Endothelial cell of umbilical vein (primary cell): Measurements from ENCODE around the gene ZNF724. TPM values are rescaled to one million over a fixed set of nuclear protein-coding genes. Genes with fewer than 3 reads are reported as not detected.

Experiments used
- BruUV-seq: library from RNA; stranded (reverse); fragments of 400-500 nt; replicated peaks from 2 replicates; lab custom pipeline; 2021; lab: Mats Ljungman, UMichigan
- CTCF ChIA-PET: fragments of 300-600, 350-600 bp; sonication (Branson Sonifier 250); formaldehyde crosslinking; loops from one replicate; lab custom pipeline; 2021; ENCODE audit warnings: antibody characterized with exemption, inconsistent platforms; lab: Charles Lee
- POLR2A ChIA-PET: fragments of 300-600, 350-600 bp; sonication (Branson Sonifier 250); formaldehyde crosslinking; loops from one replicate; lab custom pipeline; 2021; ENCODE audit warnings: antibody characterized with exemption, inconsistent platforms; lab: Charles Lee
- DNase-seq: peaks from one replicate; pipeline ENCODE4 v3.0.0-alpha.2; 2011; ENCODE audit warnings: low read depth, low spot score
- FAIRE-seq: peaks from 2 replicates; lab custom pipeline; 2011; peaks lifted over from hg19 to GRCh38; lab: Jason Lieb, UNC
- H2AFZ ChIP-seq: 2 replicates; pipeline ENCODE4 v1.6.0; 2012; ENCODE audit warnings: low read depth, low read length, control low read depth, inconsistent platforms
- H3K27ac ChIP-seq: 2 replicates; pipeline ENCODE4 v1.5.1; 2011; ENCODE audit warnings: low read depth, mild to moderate bottlenecking, control low read depth, low read length, moderate library complexity; ENCODE audit not compliant: insufficient read depth
- H3K27me3 ChIP-seq, 2 experiments: 2 replicates each; pipeline versions ENCODE4 v1.6.0 to v1.6.1; 2011; ENCODE audit warnings: low read length in 2 of 2, mixed read lengths in 1 of 2; ENCODE audit not compliant: control insufficient read depth in 2 of 2, insufficient read depth in 2 of 2
- H3K36me3 ChIP-seq, 2 experiments: 2 replicates in 1 of 2; 3 replicates in 1 of 2; pipeline ENCODE4 v1.5.1; 2011; ENCODE audit warnings: low read length in 2 of 2, mild to moderate bottlenecking in 1 of 2, moderate library complexity in 1 of 2; ENCODE audit not compliant: control insufficient read depth in 2 of 2, insufficient read depth in 2 of 2; ENCODE audit errors: extremely low read depth in 1 of 2
- H3K4me1 ChIP-seq: 3 replicates; pipeline ENCODE4 v1.5.1; 2011; ENCODE audit warnings: mild to moderate bottlenecking, low read length; ENCODE audit not compliant: control insufficient read depth, insufficient read depth; ENCODE audit errors: extremely low read depth
- H3K4me2 ChIP-seq: 2 replicates; pipeline ENCODE4 v1.6.1; 2011; ENCODE audit warnings: low read length, control low read depth, mixed read lengths; ENCODE audit not compliant: insufficient read depth
- H3K4me3 ChIP-seq, 3 experiments: fragments of 200-600 bp in 1 of 3; sonication (generic), shearing (Covaris generic) in 1 of 3; replicated peaks in 1 of 3; 2 replicates each; pipeline ENCODE4 v1.5.1; 2011 to 2016; ENCODE audit warnings: control low read depth in 3 of 3, low read length in 3 of 3, mild to moderate bottlenecking in 2 of 3, inconsistent platforms in 1 of 3, low read depth in 1 of 3, moderate library complexity in 1 of 3; ENCODE audit not compliant: insufficient read depth in 1 of 3
- H3K79me2 ChIP-seq: 2 replicates; pipeline ENCODE4 v1.6.0; 2012; ENCODE audit warnings: low read length, inconsistent platforms; ENCODE audit not compliant: control insufficient read depth, insufficient read depth
- H3K9ac ChIP-seq: replicated peaks from 2 replicates; pipeline ENCODE3; 2011; ENCODE audit warnings: low read length, control low read depth; ENCODE audit not compliant: insufficient read depth; ENCODE audit errors: extremely low read depth
- H3K9me1 ChIP-seq: replicated peaks from 3 replicates; pipeline ENCODE4 v1.6.0; 2011; ENCODE audit warnings: mild to moderate bottlenecking, low read length; ENCODE audit not compliant: control insufficient read depth, insufficient read depth; ENCODE audit errors: extremely low read depth
- H3K9me3 ChIP-seq: replicated peaks from 2 replicates; pipeline ENCODE4 v1.5.1; 2012; ENCODE audit warnings: low read length, inconsistent platforms; ENCODE audit not compliant: control insufficient read depth, insufficient read depth
- H4K20me1 ChIP-seq: replicated peaks from 2 replicates; pipeline ENCODE3; 2011; ENCODE audit warnings: mild to moderate bottlenecking, low read length; ENCODE audit not compliant: control insufficient read depth, insufficient read depth; ENCODE audit errors: extremely low read depth
- CTCF ChIP-seq, 2 donors: IDR thresholded peaks; 1 replicate in 1 of 2; 2 replicates in 1 of 2; pipeline ENCODE4 v1.5.1; 2011; ENCODE audit warnings: low read length in 2 of 2, mild to moderate bottlenecking in 2 of 2, moderate library complexity in 2 of 2, control low read depth in 1 of 2, inconsistent platforms in 1 of 2, low read depth in 1 of 2; ENCODE audit not compliant: insufficient read depth in 1 of 2; ENCODE audit errors: extremely low read depth in 1 of 2
- EZH2 ChIP-seq: IDR thresholded peaks from 2 replicates; pipeline ENCODE4 v1.6.1; 2012; ENCODE audit warnings: borderline replicate concordance, low read depth, mild to moderate bottlenecking, moderate library complexity, low read length, inconsistent platforms; ENCODE audit not compliant: severe bottlenecking
- FOS ChIP-seq: IDR thresholded peaks from 2 replicates; pipeline ENCODE4 v1.6.1; 2011; ENCODE audit warnings: mild to moderate bottlenecking, low read length, moderate library complexity, borderline replicate concordance; ENCODE audit not compliant: insufficient read depth
- GATA2 ChIP-seq: IDR thresholded peaks from 2 replicates; pipeline ENCODE4 v1.7.0; 2011; ENCODE audit warnings: low read depth, mild to moderate bottlenecking, moderate library complexity, mixed read lengths, low read length; ENCODE audit not compliant: insufficient read length, insufficient read depth
- JUN ChIP-seq: IDR thresholded peaks from 2 replicates; pipeline ENCODE4 v1.6.1; 2011; ENCODE audit warnings: borderline replicate concordance, low read depth; ENCODE audit not compliant: insufficient read length, insufficient read depth
- MAX ChIP-seq: IDR thresholded peaks from 2 replicates; pipeline ENCODE4 v1.6.1; 2011; ENCODE audit not compliant: insufficient read depth, insufficient read length
- MYC ChIP-seq: IDR thresholded peaks from one replicate; pipeline ENCODE4 v1.6.1; 2011; ENCODE audit warnings: mild to moderate bottlenecking, low read depth, low read length
- POLR2A ChIP-seq: IDR thresholded peaks from 2 replicates; pipeline ENCODE4 v1.6.1; 2012; ENCODE audit warnings: low read depth, mild to moderate bottlenecking, control low read depth, low read length
- POLR2AphosphoS5 ChIP-seq: IDR thresholded peaks from 2 replicates; pipeline ENCODE4 v1.6.1; 2012; ENCODE audit warnings: low read depth, mild to moderate bottlenecking, control low read depth, low read length, moderate library complexity; ENCODE audit not compliant: insufficient read depth
- dilution Hi-C: fragments of 300-500 bp; cut with MboI; formaldehyde crosslinking; loops from one replicate; pipeline ENCODE4 v1.15.0; 2019; ENCODE audit warnings: low sequenced_read_pairs; ENCODE audit not compliant: extremely low pct_ligation_motif_present
- intact Hi-C: fragments of 100-400 bp; cut with micrococcal nuclease; formaldehyde crosslinking; loops from one replicate; pipeline ENCODE4 v1.10.0; 2022
- polyA plus RNA-seq, 4 experiments: library from polyadenylated mRNA; depleted of rRNA in 3 of 4; stranded (reverse) in 3 of 4; unstranded in 1 of 4; fragments of >200 nt; gene quantifications; 2 replicates each; pipeline versions ENCODE4 v1.2.1 to v1.2.3, GENCODE V29; 2011 to 2012; ENCODE audit warnings: missing spikeins in 1 of 4
- total RNA-seq: library from RNA; stranded (reverse); gene quantifications from 2 replicates; pipeline ENCODE4 v1.2.3, GENCODE V29; 2021

Gene ZNF724
- total and polyA plus RNA-seq, 2 donors (not counting 3 experiments of a cell fraction or from before 2014, with no cell fraction given) = 0.77 to 6.0 TPM

- no peak overlapping the region for H2AFZ ChIP-seq
- H3K4me1 ChIP-seq = no peaks in the 10 kb centered on the region
- H3K4me3 ChIP-seq = no peak overlapping the region
- no peaks in the 10 kb centered on the region for H3K27me3 ChIP-seq
- H3K9me1 ChIP-seq = no peaks in the 10 kb centered on the region
- CTCF ChIA-PET = no interaction called here
- no peak for FAIRE-seq
- no peaks in the 10 kb centered on the region for H3K36me3 ChIP-seq
- no peaks in the 10 kb centered on the region for H3K9me3 ChIP-seq
- DNase-seq = no peak
- H4K20me1 ChIP-seq = no peaks in the 10 kb centered on the region
- intact Hi-C loops (no loop called here), dilution Hi-C loops (no loop called here)
- no peak overlapping the region for H3K27ac ChIP-seq
- TF ChIP-seq FOS (no peak), EZH2 (no peak), MAX (no peak), CTCF (IDR thresholded peaks at IDR 0.05; ENCODE audit: extremely low read depth in 1 of 2, insufficient read depth in 1 of 2, low read depth in 1 of 2, low read length in 2 of 2) (no peak), JUN (no peak), POLR2AphosphoS5 (no peak), MYC (no peak), POLR2A (no peak), GATA2 (no peak)
- BruUV-seq = no TSS peak
- POLR2A ChIA-PET = no interaction called here
- H3K79me2 ChIP-seq = no peaks in the 10 kb centered on the region
- no peak overlapping the region for H3K9ac ChIP-seq
- no peak overlapping the region for H3K4me2 ChIP-seq
Measured at GRCh38 chr19:23260956-23261355, 10.8 kb upstream of the ZNF724 start.
